Caco-2 (cell line): ENCODE data around the gene LMBR1L. TPM values are rescaled to one million over a fixed set of nuclear protein-coding genes. Genes with fewer than 3 reads are reported as not detected.

ENCODE experiments used
- BruUV-seq: library from RNA; stranded (reverse); fragments of 400-500 nt; replicated peaks from 2 replicates; lab custom pipeline; 2021; lab: Mats Ljungman, UMichigan
- CTCF ChIA-PET: fragments of 300-600 bp; sonication (Branson Sonifier 250); formaldehyde crosslinking; loops from one replicate; lab custom pipeline; 2022; ENCODE audit warnings: antibody characterized with exemption; lab: Charles Lee
- POLR2A ChIA-PET: fragments of 300-600 bp; sonication (Branson Sonifier 250); formaldehyde crosslinking; loops from one replicate; lab custom pipeline; 2022; ENCODE audit warnings: antibody characterized with exemption; lab: Charles Lee
- DNase-seq, 2 experiments: peaks; one replicate each; pipeline versions ENCODE4 v3.0.0 to v3.0.0-alpha.2; 2020 to 2022
- H3K27me3 ChIP-seq: replicated peaks from 2 replicates; pipeline ENCODE4 v1.6.0; 2011; ENCODE audit warnings: low read length; ENCODE audit not compliant: control insufficient read depth, insufficient read depth
- H3K36me3 ChIP-seq: 2 replicates; pipeline ENCODE4 v1.5.1; 2011; ENCODE audit warnings: low read length; ENCODE audit not compliant: control insufficient read depth, insufficient read depth
- H3K4me1 ChIP-seq: fragments of 250-450 bp; sonication (Bioruptor Pico); 2 replicates; pipeline ENCODE4 v1.5.1; 2020; ENCODE audit warnings: mild to moderate bottlenecking
- H3K4me3 ChIP-seq: 2 replicates; pipeline ENCODE4 v1.5.1; 2011; ENCODE audit warnings: low read depth, mild to moderate bottlenecking, control low read depth, low read length
- H3K9me3 ChIP-seq: fragments of 250-450 bp; sonication (Bioruptor Pico); 2 replicates; pipeline ENCODE4 v1.5.1; 2020; ENCODE audit warnings: mild to moderate bottlenecking, moderate library complexity
- H3K27ac Mint-ChIP-seq: one replicate; pipeline ENCODE4 v1.8.0; 2022; ENCODE audit warnings: mixed read lengths; ENCODE audit not compliant: unreplicated experiment
- H3K27me3 Mint-ChIP-seq: one replicate; pipeline ENCODE4 v1.8.0; 2022; ENCODE audit warnings: mixed read lengths; ENCODE audit not compliant: insufficient read depth, unreplicated experiment
- H3K36me3 Mint-ChIP-seq: one replicate; pipeline ENCODE4 v1.8.0; 2022; ENCODE audit warnings: mild to moderate bottlenecking, mixed read lengths; ENCODE audit not compliant: insufficient read depth, unreplicated experiment
- H3K4me1 Mint-ChIP-seq: one replicate; pipeline ENCODE4 v1.8.0; 2022; ENCODE audit warnings: low read depth, mixed read lengths; ENCODE audit not compliant: unreplicated experiment
- H3K4me3 Mint-ChIP-seq: one replicate; pipeline ENCODE4 v1.8.0; 2022; ENCODE audit warnings: mild to moderate bottlenecking, moderate library complexity, mixed read lengths; ENCODE audit not compliant: unreplicated experiment
- H3K9me3 Mint-ChIP-seq: one replicate; pipeline ENCODE4 v1.8.0; 2022; ENCODE audit warnings: mixed read lengths; ENCODE audit not compliant: unreplicated experiment
- intact Hi-C: fragments of 100-400 bp; cut with micrococcal nuclease; formaldehyde crosslinking; loops from one replicate; pipeline ENCODE4 v1.10.0; 2022; ENCODE audit not compliant: unreplicated experiment
- total RNA-seq: library from RNA; stranded (reverse); gene quantifications from 2 replicates; pipeline ENCODE4 v1.2.3, GENCODE V29; 2022
- TF ChIP-seq, protein P1 (sequence below), 2 experiments: fragments of 200-600 bp in 1 of 2; IDR thresholded peaks; 1 replicate in 1 of 2; 2 replicates in 1 of 2; pipeline versions ENCODE4 v1.5.1 to v1.8.0; 2011 to 2022; ENCODE audit warnings: antibody characterized with exemption in 1 of 2, control low read depth in 1 of 2, inconsistent platforms in 1 of 2, low read depth in 1 of 2, low read length in 1 of 2, mild to moderate bottlenecking in 1 of 2, moderate library complexity in 1 of 2; ENCODE audit not compliant: insufficient read depth in 1 of 2, severe bottlenecking in 1 of 2, unreplicated experiment in 1 of 2

LMBR1L gene
- total RNA-seq, 1 experiment from 2014 or later, result 43.1 TPM

- TF ChIP-seq, protein P1, sequence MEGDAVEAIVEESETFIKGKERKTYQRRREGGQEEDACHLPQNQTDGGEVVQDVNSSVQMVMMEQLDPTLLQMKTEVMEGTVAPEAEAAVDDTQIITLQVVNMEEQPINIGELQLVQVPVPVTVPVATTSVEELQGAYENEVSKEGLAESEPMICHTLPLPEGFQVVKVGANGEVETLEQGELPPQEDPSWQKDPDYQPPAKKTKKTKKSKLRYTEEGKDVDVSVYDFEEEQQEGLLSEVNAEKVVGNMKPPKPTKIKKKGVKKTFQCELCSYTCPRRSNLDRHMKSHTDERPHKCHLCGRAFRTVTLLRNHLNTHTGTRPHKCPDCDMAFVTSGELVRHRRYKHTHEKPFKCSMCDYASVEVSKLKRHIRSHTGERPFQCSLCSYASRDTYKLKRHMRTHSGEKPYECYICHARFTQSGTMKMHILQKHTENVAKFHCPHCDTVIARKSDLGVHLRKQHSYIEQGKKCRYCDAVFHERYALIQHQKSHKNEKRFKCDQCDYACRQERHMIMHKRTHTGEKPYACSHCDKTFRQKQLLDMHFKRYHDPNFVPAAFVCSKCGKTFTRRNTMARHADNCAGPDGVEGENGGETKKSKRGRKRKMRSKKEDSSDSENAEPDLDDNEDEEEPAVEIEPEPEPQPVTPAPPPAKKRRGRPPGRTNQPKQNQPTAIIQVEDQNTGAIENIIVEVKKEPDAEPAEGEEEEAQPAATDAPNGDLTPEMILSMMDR (IDR thresholded peaks at IDR 0.05; ENCODE audit: insufficient read depth in 1 of 2, low read depth in 1 of 2, low read length in 1 of 2, severe bottlenecking in 1 of 2, unreplicated experiment in 1 of 2), result peak; percentile 91 to 97
- CTCF ChIA-PET, result interaction anchor here (0.6 to 2.8 kb wide), 25 partner anchors 8 to 156 kb away, joined by 3 to 81 read pairs (median 6); partner anchors contain the start of genes LMBR1L, RHEBL1 and TUBA1B
Observed at GRCh38 chr12:49088150-49088931, 22.3 kb downstream of the LMBR1L start.

GRCh38 chr12:49086116-49086515 lies 24.5 kb downstream of the LMBR1L start:
- Histone ChIP-seq H3K4me1 (peaks cover 4% of the 10 kb centered on the region; the same call in 1 of the 2 replicates), H3K4me3 (no peak overlapping the region), H3K36me3 (no peaks in the 10 kb centered on the region), H3K27me3 (peaks cover 7% of the 10 kb centered on the region; the same call in 1 of the 2 replicates), H3K9me3 (no peaks in the 10 kb centered on the region)
- intact Hi-C loops, result no loop called here
- DNase-seq, result no peak
- ChIA-PET POLR2A (interaction anchor here (0.9 kb wide), 1 partner anchor 16 kb away, joined by 4 read pairs; the partner anchor contains the start of gene RHEBL1), CTCF (interaction anchor here (0.6 to 1.9 kb wide), 4 partner anchors 9 to 35 kb away, joined by 3 to 12 read pairs (median 4); partner anchors contain the start of genes DHH and LMBR1L)
- TF ChIP-seq, protein P1 (IDR thresholded peaks at IDR 0.05; ENCODE audit: insufficient read depth in 1 of 2, low read depth in 1 of 2, low read length in 1 of 2, severe bottlenecking in 1 of 2, unreplicated experiment in 1 of 2), result no peak
- Mint-ChIP-seq H3K4me3 (no peak overlapping the region), H3K4me1 (no peaks in the 10 kb centered on the region), H3K9me3 (no peaks in the 10 kb centered on the region), H3K27ac (no peak overlapping the region), H3K27me3 (peaks cover 10% of the 10 kb centered on the region), H3K36me3 (peaks cover 5% of the 10 kb centered on the region)
- no TSS peak for BruUV-seq

More at GRCh38 chr12:49088150-49088931, 22.3 kb downstream of the LMBR1L start:
- Histone ChIP-seq H3K9me3 (no peaks in the 10 kb centered on the region), H3K4me1 (peaks cover 11% of the 10 kb centered on the region), H3K27me3 (peaks cover 8% of the 10 kb centered on the region; the same call in 1 of the 2 replicates), H3K4me3 (no peak overlapping the region), H3K36me3 (no peaks in the 10 kb centered on the region)
- POLR2A ChIA-PET, result interaction anchor here (0.6 to 1.5 kb wide), 3 partner anchors 18 to 43 kb away, joined by 3 to 6 read pairs (median 5); partner anchors contain the start of genes RHEBL1 and TUBA1B
- H3K4me3 Mint-ChIP-seq, result peak overlapping the region; percentile 50
- DNase-seq, result peak; percentile 84
- no TSS peak for BruUV-seq
- no peak overlapping the region for H3K27ac Mint-ChIP-seq
- peaks cover 19% of the 10 kb centered on the region for H3K27me3 Mint-ChIP-seq
- intact Hi-C loops, result loop anchor here (1.0 kb wide), 6 partner anchors 10 to 146 kb away; partner anchors contain the start of gene LMBR1L
- H3K4me1 Mint-ChIP-seq, result no peaks in the 10 kb centered on the region
- H3K36me3 Mint-ChIP-seq, result peaks cover 5% of the 10 kb centered on the region
- no peaks in the 10 kb centered on the region for H3K9me3 Mint-ChIP-seq

DNA sequence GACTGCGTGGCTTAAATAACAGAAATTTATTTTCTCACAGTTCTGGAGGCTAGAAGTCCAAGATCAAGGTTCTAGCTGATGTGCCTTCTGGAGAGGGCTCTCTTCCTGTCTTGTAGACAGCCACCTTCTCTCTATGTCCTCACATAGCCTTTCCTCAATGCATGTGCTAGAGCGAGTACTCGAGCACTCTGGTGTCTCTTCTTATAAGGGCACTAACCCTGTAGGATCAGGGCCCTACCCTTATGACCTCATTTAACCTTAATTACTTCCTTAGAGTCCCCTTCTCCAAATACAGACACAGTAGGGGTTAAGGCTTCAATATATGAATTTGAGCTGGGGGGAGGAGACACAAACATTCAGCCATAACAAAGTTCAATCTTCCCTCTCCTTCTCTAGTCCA lies 26.2 kb downstream of the LMBR1L start:
- no peaks in the 10 kb centered on the region for H3K4me1 ChIP-seq
- TF ChIP-seq, protein P1 (IDR thresholded peaks at IDR 0.05; ENCODE audit: insufficient read depth in 1 of 2, low read depth in 1 of 2, low read length in 1 of 2, severe bottlenecking in 1 of 2, unreplicated experiment in 1 of 2), result no peak
- peaks cover 3% of the 10 kb centered on the region for H3K27me3 Mint-ChIP-seq
- no peak overlapping the region for H3K4me3 Mint-ChIP-seq
- BruUV-seq, result no TSS peak
- no peaks in the 10 kb centered on the region for H3K9me3 ChIP-seq
- peaks cover 2% of the 10 kb centered on the region; the same call in 1 of the 2 replicates for H3K27me3 ChIP-seq
- peaks cover 5% of the 10 kb centered on the region for H3K36me3 Mint-ChIP-seq
- no peaks in the 10 kb centered on the region for H3K36me3 ChIP-seq
- no peak for DNase-seq
- intact Hi-C loops, result no loop called here
- no peak overlapping the region for H3K4me3 ChIP-seq
- no peaks in the 10 kb centered on the region for H3K4me1 Mint-ChIP-seq
- no peaks in the 10 kb centered on the region for H3K9me3 Mint-ChIP-seq
- no peak overlapping the region for H3K27ac Mint-ChIP-seq
- CTCF ChIA-PET, result interaction anchor here (0.7 to 1.2 kb wide), 5 partner anchors 10 to 151 kb away, joined by 3 to 4 read pairs (median 3); partner anchors contain the start of genes DHH and TUBA1B
- POLR2A ChIA-PET, result no interaction called here
